A673 (cell line): ENCODE data around the gene ZFYVE28.

Source experiments
- CTCF ChIP-seq: fragments of 300-800, 200-600 bp; sonication (generic); conservative IDR thresholded peaks from 2 replicates; pipeline ENCODE4 v1.5.1; 2017; ENCODE audit warnings: low read depth, mild to moderate bottlenecking, antibody characterized with exemption, low read length, moderate library complexity, mixed read lengths
- EZH2 ChIP-seq: fragments of 200-600 bp; sonication (generic); IDR thresholded peaks from 2 replicates; pipeline ENCODE4 v1.6.1; 2017; ENCODE audit warnings: borderline replicate concordance, low read depth, mild to moderate bottlenecking, mixed read lengths, antibody characterized with exemption, low read length; ENCODE audit not compliant: poor library complexity, severe bottlenecking

- TF ChIP-seq CTCF (no peak), EZH2 (no peak)
These were observed 156.1 kb downstream of the ZFYVE28 start for GRCh38 chr4:2262145-2262943.
